A673 (cell line): ENCODE data around the gene GBGT1. TPM values are rescaled to one million over a fixed set of nuclear protein-coding genes. Genes with fewer than 3 reads are reported as not detected.
"Not testable (repeated sequence)": the region's sequence is repeated elsewhere in the genome, so short reads cannot be mapped to it uniquely, and the experiment has no call there.

Experiments used
- BruUV-seq: library from RNA; stranded (reverse); fragments of 400-500 nt; replicated peaks from 2 replicates; lab custom pipeline; 2021; lab: Mats Ljungman, UMichigan
- CTCF ChIA-PET: fragments of 300-600 bp; sonication (Branson Sonifier 250); formaldehyde crosslinking; loops from one replicate; lab custom pipeline; 2022; ENCODE audit warnings: antibody characterized with exemption; lab: Charles Lee
- POLR2A ChIA-PET: fragments of 300-600 bp; sonication (Branson Sonifier 250); formaldehyde crosslinking; loops from one replicate; lab custom pipeline; 2022; ENCODE audit warnings: antibody characterized with exemption; ENCODE audit not compliant: low non-redundant PET; lab: Charles Lee
- DNase-seq: peaks from one replicate; pipeline ENCODE4 v3.0.0-alpha.2; 2015; ENCODE audit warnings: low spot score
- H3K27ac ChIP-seq: fragments of 200-600 bp; sonication (generic); 2 replicates; pipeline ENCODE4 v1.5.1; 2016; ENCODE audit warnings: mixed run types, low read depth, mild to moderate bottlenecking, mixed read lengths, antibody characterized with exemption, low read length; ENCODE audit not compliant: poor library complexity, severe bottlenecking
- H3K27me3 ChIP-seq: fragments of 200-600 bp; sonication (generic); replicated peaks from 2 replicates; pipeline ENCODE4 v1.6.1; 2017; ENCODE audit warnings: mixed run types, low read depth, mild to moderate bottlenecking, mixed read lengths, antibody characterized with exemption, low read length; ENCODE audit not compliant: insufficient read depth, poor library complexity
- H3K36me3 ChIP-seq: fragments of 200-600 bp; sonication (generic); 2 replicates; pipeline ENCODE4 v1.6.1; 2016; ENCODE audit warnings: mixed run types, mild to moderate bottlenecking, mixed read lengths, antibody characterized with exemption, low read length; ENCODE audit not compliant: insufficient read depth, poor library complexity, severe bottlenecking
- H3K4me1 ChIP-seq: fragments of 200-600 bp; sonication (generic); 2 replicates; pipeline ENCODE4 v1.6.1; 2017; ENCODE audit warnings: mixed run types, mild to moderate bottlenecking, mixed read lengths, antibody characterized with exemption, low read length; ENCODE audit not compliant: insufficient read depth, poor library complexity, severe bottlenecking
- H3K4me3 ChIP-seq: fragments of 200-600 bp; sonication (generic); 2 replicates; pipeline ENCODE4 v1.5.1; 2016; ENCODE audit warnings: low read depth, mixed run types, mild to moderate bottlenecking, mixed read lengths, low read length; ENCODE audit not compliant: poor library complexity, severe bottlenecking
- H3K9me3 ChIP-seq: fragments of 200-600 bp; sonication (generic); 2 replicates; pipeline ENCODE4 v1.6.1; 2016; ENCODE audit warnings: mixed run types, low read depth, mild to moderate bottlenecking, mixed read lengths, antibody characterized with exemption, low read length; ENCODE audit not compliant: poor library complexity, severe bottlenecking
- CTCF ChIP-seq: fragments of 300-800, 200-600 bp; sonication (generic); conservative IDR thresholded peaks from 2 replicates; pipeline ENCODE4 v1.5.1; 2017; ENCODE audit warnings: low read depth, mild to moderate bottlenecking, antibody characterized with exemption, low read length, moderate library complexity, mixed read lengths
- EZH2 ChIP-seq: fragments of 200-600 bp; sonication (generic); IDR thresholded peaks from 2 replicates; pipeline ENCODE4 v1.6.1; 2017; ENCODE audit warnings: borderline replicate concordance, low read depth, mild to moderate bottlenecking, mixed read lengths, antibody characterized with exemption, low read length; ENCODE audit not compliant: poor library complexity, severe bottlenecking
- intact Hi-C: fragments of 100-400 bp; cut with micrococcal nuclease; formaldehyde crosslinking; loops from one replicate; pipeline ENCODE4 v1.10.0; 2022; ENCODE audit not compliant: unreplicated experiment
- total RNA-seq: library from RNA; stranded (reverse); gene quantifications from 2 replicates; pipeline ENCODE4 v1.2.3, GENCODE V29; 2021

The GBGT1 gene
- total RNA-seq, 1 experiment from 2014 or later: 1.8 TPM

- no peaks in the 10 kb centered on the region for H3K9me3 ChIP-seq
- no peak for DNase-seq
- CTCF ChIA-PET: no interaction called here
- H3K36me3 ChIP-seq: no peaks in the 10 kb centered on the region
- H3K4me3 ChIP-seq: no peak overlapping the region
- no peaks in the 10 kb centered on the region for H3K4me1 ChIP-seq
- POLR2A ChIA-PET: no interaction called here
- no peak overlapping the region for H3K27ac ChIP-seq
- intact Hi-C loops: no loop called here
- no TSS peak for BruUV-seq
- H3K27me3 ChIP-seq: peaks cover 32% of the 10 kb centered on the region
- no peak for TF ChIP-seq EZH2
- no peak for TF ChIP-seq CTCF
These were observed 42.5 kb upstream of the GBGT1 start for GRCh38 chr9:133205996-133206931.

- DNase-seq, H3K4me1 ChIP-seq, BruUV-seq, H3K4me3 ChIP-seq, intact Hi-C loops, H3K27ac ChIP-seq, CTCF ChIA-PET, H3K9me3 ChIP-seq, POLR2A ChIA-PET, H3K36me3 ChIP-seq: not testable (repeated sequence)
- peaks cover 33% of the 10 kb centered on the region for H3K27me3 ChIP-seq
These were observed 41.8 kb upstream of the GBGT1 start for GRCh38 chr9:133205481-133205887.

- Histone ChIP-seq H3K27me3 (peaks cover 31% of the 10 kb centered on the region), H3K27ac (no peak overlapping the region), H3K9me3 (no peaks in the 10 kb centered on the region), H3K4me1 (no peaks in the 10 kb centered on the region), H3K4me3 (no peak overlapping the region), H3K36me3 (no peaks in the 10 kb centered on the region)
- TF ChIP-seq CTCF (no peak), EZH2 (no peak)
- ChIA-PET CTCF (no interaction called here), POLR2A (no interaction called here)
- BruUV-seq: no TSS peak
- no peak for DNase-seq
- intact Hi-C loops: no loop called here
These were observed 41.3 kb upstream of the GBGT1 start for GRCh38 chr9:133204993-133205336.
